SK-N-SH treated with all-trans-retinoic acid at 6 μM for 48 hours (cell line): Measurements from ENCODE around the gene PLEKHG3.

ENCODE experiments used
- ATAC-seq: fragments of 200-7000 bp; cut with Tn5 transposase; 3 replicates; pipeline ENCODE4 v1.9.1; 2020; ENCODE audit warnings: mild to moderate bottlenecking, moderate library complexity
- ARNTL ChIP-seq: fragments of 450-650 bp; formaldehyde crosslinking; IDR thresholded peaks from 2 replicates; pipeline ENCODE4 v1.5.0; 2020; ENCODE audit warnings: low read depth, mild to moderate bottlenecking, moderate library complexity, borderline replicate concordance
- BACH2 ChIP-seq: fragments of 250-450 bp; sonication (Bioruptor Pico); IDR thresholded peaks from 2 replicates; pipeline ENCODE4 v1.9.0; 2021; ENCODE audit warnings: mild to moderate bottlenecking, borderline replicate concordance
- CREB5 ChIP-seq: fragments of 250-450 bp; sonication (Bioruptor Pico); IDR thresholded peaks from 2 replicates; pipeline ENCODE4 v1.5.1; 2020; ENCODE audit warnings: low read depth, mild to moderate bottlenecking, moderate library complexity
- CSRNP3 ChIP-seq: fragments of 250-450 bp; sonication (Bioruptor Pico); IDR thresholded peaks from 2 replicates; pipeline ENCODE4 v1.5.1; 2021; ENCODE audit warnings: mild to moderate bottlenecking, moderate library complexity
- GLIS3 ChIP-seq: fragments of 250-450 bp; sonication (Bioruptor Pico); IDR thresholded peaks from 2 replicates; pipeline ENCODE4 v1.5.0; 2020; ENCODE audit warnings: mild to moderate bottlenecking, moderate library complexity
- ISL1 ChIP-seq: fragments of 250-450 bp; sonication (Bioruptor Pico); IDR thresholded peaks from 2 replicates; pipeline ENCODE4 v2.1.2; 2022; ENCODE audit warnings: mild to moderate bottlenecking, moderate library complexity
- OSR1 ChIP-seq: fragments of 250-450 bp; sonication (Bioruptor Pico); IDR thresholded peaks from 2 replicates; pipeline ENCODE4 v1.8.0; 2022; ENCODE audit warnings: moderate library complexity, mild to moderate bottlenecking, inconsistent platforms
- PATZ1 ChIP-seq: fragments of 250-450 bp; sonication (Bioruptor Pico); IDR thresholded peaks from 2 replicates; pipeline ENCODE4 v1.8.0; 2020; ENCODE audit warnings: mild to moderate bottlenecking, moderate library complexity, borderline replicate concordance
- POU6F1 ChIP-seq: fragments of 250-450 bp; sonication (Bioruptor Pico); IDR thresholded peaks from 2 replicates; pipeline ENCODE4 v1.8.0; 2021; ENCODE audit warnings: low read depth, mild to moderate bottlenecking, moderate library complexity, borderline replicate concordance
- RARB ChIP-seq: fragments of 250-450 bp; sonication (Bioruptor Pico); IDR thresholded peaks from 2 replicates; pipeline ENCODE4 v1.8.0; 2021; ENCODE audit warnings: mild to moderate bottlenecking, moderate library complexity
- SNAI2 ChIP-seq: fragments of 250-450 bp; sonication (Bioruptor Pico); IDR thresholded peaks from 2 replicates; pipeline ENCODE4 v1.5.0; 2020; ENCODE audit warnings: mild to moderate bottlenecking, moderate library complexity
- TCF4 ChIP-seq: fragments of 250-450 bp; sonication (Bioruptor Pico); IDR thresholded peaks from 2 replicates; pipeline ENCODE4 v1.8.0; 2021; ENCODE audit warnings: mild to moderate bottlenecking, moderate library complexity, borderline replicate concordance
- TOX ChIP-seq: fragments of 250-450 bp; sonication (Bioruptor Pico); IDR thresholded peaks from 2 replicates; pipeline ENCODE4 v1.8.0; 2021; ENCODE audit warnings: mild to moderate bottlenecking, moderate library complexity, borderline replicate concordance
- TSHZ2 ChIP-seq: fragments of 250-450 bp; sonication (Bioruptor Pico); IDR thresholded peaks from 2 replicates; pipeline ENCODE4 v1.5.0; 2020; ENCODE audit warnings: mild to moderate bottlenecking, moderate library complexity
- ZC3H10 ChIP-seq: fragments of 250-450 bp; sonication (Bioruptor Pico); IDR thresholded peaks from 2 replicates; pipeline ENCODE4 v1.5.1; 2021; ENCODE audit warnings: mild to moderate bottlenecking, moderate library complexity
- ZFP30 ChIP-seq: fragments of 450-650 bp; formaldehyde crosslinking; IDR thresholded peaks from 2 replicates; pipeline ENCODE4 v1.5.0; 2022; ENCODE audit warnings: mild to moderate bottlenecking, moderate library complexity
- ZNF565 ChIP-seq: fragments of 450-650 bp; formaldehyde crosslinking; conservative IDR thresholded peaks from 2 replicates; pipeline ENCODE4 v1.5.0; 2020; ENCODE audit warnings: low read depth, mild to moderate bottlenecking, moderate library complexity
- ZNF8 ChIP-seq: fragments of 450-650 bp; formaldehyde crosslinking; IDR thresholded peaks from 2 replicates; pipeline ENCODE4 v1.5.0; 2020; ENCODE audit warnings: mild to moderate bottlenecking, moderate library complexity

Gene PLEKHG3

GRCh38 chr14:64683264-64683663, 21.0 kb upstream of the PLEKHG3 start:
- ATAC-seq, result no peak
- no peak for TF ChIP-seq TOX (CRISPR knock-in tag)
- no peak for TF ChIP-seq ZC3H10
- TF ChIP-seq SNAI2 (CRISPR knock-in tag), result no peak
- TF ChIP-seq CREB5 (CRISPR knock-in tag), result no peak
- no peak for TF ChIP-seq RARB (CRISPR knock-in tag)
- no peak for TF ChIP-seq ARNTL (CRISPR knock-in tag)
- no peak for TF ChIP-seq GLIS3 (CRISPR knock-in tag)
- no peak for TF ChIP-seq ZNF8 (CRISPR knock-in tag)
- TF ChIP-seq, all 23 proteins: peak for 0

GRCh38 chr14:64684091-64684490, 20.1 kb upstream of the PLEKHG3 start:
- TF ChIP-seq RARB (CRISPR knock-in tag) (no peak), TCF4 (CRISPR knock-in tag) (no peak), BACH2 (no peak), OSR1 (CRISPR knock-in tag) (no peak), ZC3H10 (no peak), ISL1 (CRISPR knock-in tag) (no peak), ZNF8 (CRISPR knock-in tag) (no peak), ZFP30 (CRISPR knock-in tag) (no peak), TSHZ2 (CRISPR knock-in tag) (no peak), POU6F1 (CRISPR knock-in tag) (no peak), CSRNP3 (no peak), GLIS3 (CRISPR knock-in tag) (no peak), CREB5 (CRISPR knock-in tag) (no peak), ZNF565 (CRISPR knock-in tag) (no peak)
- no peak for ATAC-seq

GRCh38 chr14:64685371-64686281, 18.6 kb upstream of the PLEKHG3 start:
- ATAC-seq, result no peak
- TF ChIP-seq PATZ1 (no peak), TSHZ2 (CRISPR knock-in tag) (no peak), OSR1 (CRISPR knock-in tag) (no peak), POU6F1 (CRISPR knock-in tag) (no peak), TOX (CRISPR knock-in tag) (no peak), ZNF565 (CRISPR knock-in tag) (no peak), ZFP30 (CRISPR knock-in tag) (no peak)
